ENCODE results near the gene CNTNAP3B.
"Not testable (repeated sequence)": the region's sequence is repeated elsewhere in the genome, so short reads cannot be mapped to it uniquely, and the experiment has no call there.

DNA sequence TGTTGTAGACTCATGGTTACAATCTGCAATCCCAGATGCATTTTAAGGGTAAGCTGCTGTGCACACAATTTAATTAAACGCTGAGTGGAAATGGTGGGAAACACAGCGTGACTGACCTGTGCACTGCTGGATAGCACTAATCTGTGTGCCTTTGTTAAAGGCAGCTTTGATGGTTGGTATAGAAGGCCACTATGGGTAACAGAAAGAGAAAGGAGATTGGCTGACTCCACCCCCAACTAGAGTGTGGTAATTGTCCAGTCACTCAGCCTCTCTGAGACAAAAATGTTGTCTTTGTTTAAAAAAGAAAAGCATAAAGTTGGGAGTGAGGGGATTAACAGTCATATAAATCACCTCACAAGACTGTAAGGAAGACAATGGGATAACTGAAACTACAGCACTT lies 48.9 kb downstream of the CNTNAP3B start:
- TF ChIP-seq, protein P1, sequence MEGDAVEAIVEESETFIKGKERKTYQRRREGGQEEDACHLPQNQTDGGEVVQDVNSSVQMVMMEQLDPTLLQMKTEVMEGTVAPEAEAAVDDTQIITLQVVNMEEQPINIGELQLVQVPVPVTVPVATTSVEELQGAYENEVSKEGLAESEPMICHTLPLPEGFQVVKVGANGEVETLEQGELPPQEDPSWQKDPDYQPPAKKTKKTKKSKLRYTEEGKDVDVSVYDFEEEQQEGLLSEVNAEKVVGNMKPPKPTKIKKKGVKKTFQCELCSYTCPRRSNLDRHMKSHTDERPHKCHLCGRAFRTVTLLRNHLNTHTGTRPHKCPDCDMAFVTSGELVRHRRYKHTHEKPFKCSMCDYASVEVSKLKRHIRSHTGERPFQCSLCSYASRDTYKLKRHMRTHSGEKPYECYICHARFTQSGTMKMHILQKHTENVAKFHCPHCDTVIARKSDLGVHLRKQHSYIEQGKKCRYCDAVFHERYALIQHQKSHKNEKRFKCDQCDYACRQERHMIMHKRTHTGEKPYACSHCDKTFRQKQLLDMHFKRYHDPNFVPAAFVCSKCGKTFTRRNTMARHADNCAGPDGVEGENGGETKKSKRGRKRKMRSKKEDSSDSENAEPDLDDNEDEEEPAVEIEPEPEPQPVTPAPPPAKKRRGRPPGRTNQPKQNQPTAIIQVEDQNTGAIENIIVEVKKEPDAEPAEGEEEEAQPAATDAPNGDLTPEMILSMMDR (IDR thresholded peaks at IDR 0.05): not testable (repeated sequence)
- TF ChIP-seq ZFX (IDR thresholded peaks at IDR 0.05; ENCODE audit: borderline replicate concordance): not testable (repeated sequence)
